GM06990 (cell line): Measurements from ENCODE around the gene MAD1L1.

ENCODE experiments used
- DNase-seq: peaks from one replicate; pipeline ENCODE4 v3.0.0-alpha.2; 2011; ENCODE audit not compliant: insufficient read length; ENCODE audit errors: extremely low read depth
- H3K27me3 ChIP-seq: replicated peaks from 2 replicates; pipeline ENCODE4 v1.6.0; 2011; ENCODE audit warnings: low read length; ENCODE audit not compliant: control insufficient read depth, insufficient read depth
- H3K36me3 ChIP-seq: 2 replicates; pipeline ENCODE4 v1.5.1; 2011; ENCODE audit warnings: low read length; ENCODE audit not compliant: control insufficient read depth, insufficient read depth
- H3K4me3 ChIP-seq: replicated peaks from 2 replicates; pipeline ENCODE4 v1.5.1; 2011; ENCODE audit warnings: low read depth, mild to moderate bottlenecking, control low read depth, low read length
- CTCF ChIP-seq: IDR thresholded peaks from 2 replicates; pipeline ENCODE4 v1.5.1; 2011; ENCODE audit warnings: low read length, control low read depth, mild to moderate bottlenecking, inconsistent platforms; ENCODE audit not compliant: insufficient read depth, poor library complexity, severe bottlenecking

Gene MAD1L1

GRCh38 chr7:1769286-1770200 is 463.2 kb downstream of the MAD1L1 start:
- Histone ChIP-seq H3K36me3 (no peaks in the 10 kb centered on the region), H3K27me3 (no peaks in the 10 kb centered on the region), H3K4me3 (no peak overlapping the region)
- TF ChIP-seq CTCF, result no peak
- no peak for DNase-seq

GRCh38 chr7:1768832-1769231 is 463.9 kb downstream of the MAD1L1 start:
- no peak for TF ChIP-seq CTCF
- Histone ChIP-seq H3K27me3 (no peaks in the 10 kb centered on the region), H3K4me3 (no peak overlapping the region), H3K36me3 (no peaks in the 10 kb centered on the region)
- DNase-seq, result no peak

GRCh38 chr7:1767524-1767923 is 465.2 kb downstream of the MAD1L1 start:
- DNase-seq, result no peak
- no peaks in the 10 kb centered on the region for H3K36me3 ChIP-seq
- H3K4me3 ChIP-seq, result no peak overlapping the region
- no peaks in the 10 kb centered on the region for H3K27me3 ChIP-seq
- TF ChIP-seq CTCF, result no peak
